HG02678 (cell line): ENCODE data around the gene INA.

Source experiments
- ATAC-seq: cut with Tn5 transposase; IDR thresholded peaks from one replicate; pipeline ENCODE4 v1.9.1; 2021; ENCODE audit warnings: mild to moderate bottlenecking, moderate library complexity; ENCODE audit not compliant: unreplicated experiment

The INA gene

DNA sequence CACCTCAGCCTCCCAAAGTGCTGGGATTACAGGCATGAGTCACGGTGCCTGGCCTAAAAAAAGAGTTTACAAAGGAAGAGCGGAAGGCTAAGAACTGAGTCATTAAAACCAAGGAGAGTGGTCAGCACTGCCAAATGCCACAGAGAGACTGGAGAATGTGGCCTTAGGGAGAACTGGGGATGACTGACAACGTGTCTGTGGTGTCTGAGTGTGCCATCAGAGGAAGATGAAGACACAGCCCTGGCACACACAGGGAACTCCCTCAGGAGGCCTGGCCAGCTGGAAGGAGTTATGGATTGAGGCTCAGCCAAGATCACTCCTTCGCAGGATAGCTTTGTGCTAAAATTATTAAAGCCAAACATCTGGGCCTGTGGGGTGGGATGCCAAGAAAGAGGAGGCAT, 3.9 kb upstream of the INA start:
- ATAC-seq, result no peak

DNA sequence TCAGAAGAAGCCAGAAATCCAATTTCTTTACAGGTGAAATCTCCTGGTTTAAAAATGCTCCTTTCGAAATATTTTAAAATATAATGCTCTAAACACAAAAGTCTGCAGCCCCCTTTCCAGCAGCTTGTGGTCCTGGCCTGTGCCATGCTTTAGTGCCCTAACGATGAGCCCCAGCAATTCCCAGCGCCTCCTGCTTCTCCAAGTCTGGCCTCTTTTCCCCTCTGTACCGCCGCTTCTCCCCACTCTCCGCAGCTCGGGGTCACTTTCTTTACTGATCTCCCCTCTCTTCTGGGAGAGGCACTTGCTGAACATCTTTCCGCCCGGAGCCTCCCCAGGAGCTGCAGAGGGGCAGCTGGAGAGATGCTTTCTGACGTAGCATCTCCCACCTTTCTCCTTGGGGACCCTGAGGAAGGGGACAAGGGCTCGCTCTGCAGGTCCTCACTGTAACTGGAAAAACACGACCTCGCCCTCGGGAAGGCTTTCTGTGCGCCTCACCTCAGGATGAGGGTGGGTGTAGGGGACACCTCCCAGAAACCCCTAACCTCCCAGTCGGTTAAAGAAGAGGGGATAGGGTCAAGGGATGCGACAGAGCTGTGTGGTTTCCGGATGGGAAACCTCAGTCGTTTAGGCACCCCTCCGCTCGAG, 565 bp upstream of the INA start:
- no peak for ATAC-seq

DNA sequence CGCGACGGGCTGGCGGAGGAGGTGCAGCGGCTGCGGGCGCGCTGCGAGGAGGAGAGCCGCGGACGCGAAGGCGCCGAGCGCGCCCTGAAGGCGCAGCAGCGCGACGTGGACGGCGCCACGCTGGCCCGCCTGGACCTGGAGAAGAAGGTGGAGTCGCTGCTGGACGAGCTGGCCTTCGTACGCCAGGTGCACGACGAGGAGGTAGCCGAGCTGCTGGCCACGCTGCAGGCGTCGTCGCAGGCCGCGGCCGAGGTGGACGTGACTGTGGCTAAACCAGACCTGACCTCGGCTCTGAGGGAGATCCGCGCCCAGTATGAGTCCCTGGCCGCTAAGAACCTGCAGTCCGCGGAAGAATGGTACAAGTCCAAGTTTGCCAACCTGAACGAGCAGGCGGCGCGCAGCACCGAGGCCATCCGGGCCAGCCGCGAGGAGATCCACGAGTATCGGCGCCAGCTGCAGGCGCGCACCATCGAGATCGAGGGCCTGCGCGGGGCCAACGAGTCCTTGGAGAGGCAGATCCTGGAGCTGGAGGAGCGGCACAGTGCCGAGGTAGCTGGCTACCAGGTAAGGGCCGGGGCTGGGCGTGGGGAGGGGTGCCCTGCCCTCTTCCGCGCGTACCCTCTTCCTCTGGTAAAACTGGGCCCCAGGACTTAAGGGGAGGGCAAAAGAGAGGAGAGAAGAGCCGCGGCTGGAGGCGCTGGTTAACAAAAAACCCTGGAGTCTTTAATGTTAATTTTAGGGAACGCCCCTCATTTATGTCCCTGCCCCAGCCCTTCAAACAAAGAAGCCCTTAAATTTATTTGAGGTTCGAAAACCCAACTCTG, 987 bp downstream of the INA start:
- ATAC-seq, result no peak

DNA sequence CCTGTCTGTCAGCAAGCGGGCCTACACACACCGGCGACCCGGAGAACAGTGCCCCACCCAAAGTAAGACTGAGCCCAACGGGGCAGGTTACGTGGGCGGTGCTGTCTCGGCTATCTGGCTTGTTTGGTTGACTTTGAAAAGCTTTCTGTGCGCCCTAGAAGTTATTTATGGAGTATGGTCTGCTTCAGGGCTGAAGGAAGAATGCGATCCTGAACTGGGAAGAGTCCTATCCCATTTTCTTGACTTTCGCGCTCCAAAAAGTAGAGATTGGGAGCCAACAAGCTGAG, 1.5 kb downstream of the INA start:
- no peak for ATAC-seq

DNA sequence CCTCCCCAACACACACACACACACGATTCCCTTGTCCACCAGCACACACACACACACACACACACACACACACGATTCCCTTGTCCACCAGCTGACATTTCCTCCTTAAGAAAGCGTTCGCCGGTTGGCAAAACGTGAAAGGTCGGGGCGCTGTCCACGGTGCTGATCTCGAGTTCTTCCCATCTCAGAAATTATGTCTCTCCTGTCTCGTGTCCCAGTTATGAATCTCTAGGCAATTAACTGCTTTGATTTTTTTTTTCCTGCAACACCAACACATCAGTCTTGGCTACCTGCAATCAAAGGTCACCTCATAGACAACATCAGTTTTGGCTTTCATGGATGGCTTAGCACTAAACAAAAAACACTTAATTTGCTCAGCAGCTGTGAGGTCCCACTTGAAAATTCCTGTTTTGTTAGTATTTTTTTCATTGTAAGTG, 1.9 kb downstream of the INA start:
- ATAC-seq, result no peak

DNA sequence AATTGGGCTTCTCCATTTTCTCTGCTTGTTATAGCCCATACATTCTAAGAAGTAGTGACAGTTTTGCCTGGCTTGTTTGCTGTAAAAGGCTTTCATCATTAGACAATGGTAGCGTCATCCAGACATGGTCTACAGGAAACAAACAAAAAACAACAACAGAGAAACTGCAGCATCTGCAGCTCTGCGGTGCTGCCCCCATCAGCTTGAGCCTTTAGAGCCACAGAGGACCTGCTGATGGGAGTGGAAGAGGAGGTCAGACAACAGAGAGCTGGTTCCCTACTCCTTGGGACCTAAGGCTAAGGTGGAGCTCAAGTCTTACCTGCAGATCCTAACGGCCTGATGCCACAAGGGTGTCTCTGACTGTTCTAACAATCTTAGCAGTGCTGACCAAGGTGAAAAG, 3.1 kb downstream of the INA start:
- no peak for ATAC-seq

DNA sequence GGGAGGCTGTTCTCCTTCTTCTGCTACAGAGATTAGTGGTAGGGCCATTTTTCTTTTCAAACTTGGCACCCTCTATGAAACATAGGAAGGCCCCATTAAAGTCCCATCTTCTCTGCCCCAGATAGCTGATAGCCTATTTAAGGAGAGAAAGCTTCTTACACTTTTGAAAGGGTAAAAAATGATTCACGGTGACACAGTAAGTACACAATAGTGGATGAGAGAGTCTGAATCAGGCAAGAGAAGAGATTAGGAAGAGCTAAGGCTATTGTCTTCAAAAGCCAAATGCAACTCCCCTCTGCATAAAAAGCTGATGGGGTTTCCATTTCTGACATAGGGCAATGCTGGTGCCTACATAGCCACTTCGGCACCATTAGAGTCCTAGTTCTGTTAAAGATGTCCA, 3.6 kb downstream of the INA start:
- no peak for ATAC-seq

DNA sequence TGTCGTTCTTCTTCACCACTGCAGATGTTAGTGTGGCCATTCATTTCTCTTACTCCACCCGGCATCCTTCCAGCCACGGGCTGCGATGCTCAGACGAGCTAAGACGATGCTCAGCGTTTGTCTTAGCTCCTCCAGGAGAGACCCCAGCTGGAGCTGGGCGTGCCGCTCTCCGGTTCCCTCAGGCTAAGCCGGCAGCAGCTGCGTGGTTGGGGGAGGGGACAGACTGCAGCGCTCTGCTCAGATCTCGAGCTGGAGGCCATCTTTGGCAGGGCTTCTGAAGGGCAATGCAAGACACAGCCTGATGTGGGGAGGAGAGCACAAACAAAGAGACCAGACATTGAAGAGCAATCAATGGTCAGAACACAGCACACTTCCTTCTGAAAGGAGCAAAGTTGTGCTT, 4.8 kb downstream of the INA start:
- ATAC-seq, result no peak

DNA sequence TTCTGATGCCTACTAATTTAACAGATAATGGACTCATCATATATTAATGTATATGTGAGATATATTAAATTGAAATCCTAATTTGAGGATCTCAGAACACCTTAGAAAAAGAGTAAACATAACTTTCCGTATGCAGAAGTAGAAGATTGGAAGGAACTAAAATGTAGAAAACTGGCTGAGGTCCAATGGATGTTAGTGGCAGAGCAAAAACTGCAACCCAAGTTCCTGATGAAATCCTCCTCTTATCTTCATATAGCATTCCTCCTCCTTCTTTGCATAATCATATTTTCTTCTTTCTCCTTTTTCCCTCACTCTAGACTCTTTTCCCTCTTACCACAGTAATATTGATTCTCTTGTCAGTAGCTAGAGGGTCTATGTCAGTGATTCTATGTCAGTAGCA, 6.0 kb downstream of the INA start:
- ATAC-seq, result no peak

DNA sequence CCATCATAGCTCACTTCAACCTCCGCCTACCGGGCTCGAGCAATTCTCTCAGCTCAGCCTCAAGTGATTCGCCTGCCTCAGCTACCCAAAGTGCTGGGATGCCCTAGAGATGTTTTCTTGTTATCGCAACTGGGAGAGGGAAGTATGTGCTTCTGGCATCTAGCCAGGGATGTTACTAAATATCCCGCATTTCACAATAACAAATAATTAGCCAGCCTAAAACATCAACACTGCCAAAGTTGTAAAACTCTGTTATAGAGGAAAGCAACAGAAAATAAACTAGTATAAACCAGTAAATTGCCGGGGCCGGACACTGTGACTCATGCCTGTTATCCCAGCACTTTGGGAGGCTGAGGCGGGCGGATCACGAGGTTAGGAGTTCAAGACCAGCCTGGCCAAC, 7.2 kb downstream of the INA start:
- no peak for ATAC-seq

DNA sequence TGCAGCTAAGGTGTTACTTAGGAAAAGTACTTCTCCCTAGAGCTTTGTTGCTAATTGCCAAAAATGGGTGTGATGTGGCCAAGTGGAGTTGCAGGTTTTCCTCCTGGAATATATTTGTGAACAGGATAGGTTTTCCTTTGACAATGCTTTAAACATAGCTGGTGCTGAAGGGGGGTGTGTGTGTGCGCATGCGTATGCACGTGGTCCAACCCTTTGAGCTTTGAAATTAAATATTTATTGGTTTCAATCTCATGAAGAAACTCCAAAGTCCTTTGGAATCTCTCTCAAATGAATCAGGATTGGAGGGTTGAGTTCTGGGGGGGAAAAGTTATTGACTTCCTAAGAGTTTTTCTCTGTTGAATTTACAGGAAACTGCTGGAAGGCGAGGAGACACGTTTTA, 11.1 kb downstream of the INA start:
- no peak for ATAC-seq

DNA sequence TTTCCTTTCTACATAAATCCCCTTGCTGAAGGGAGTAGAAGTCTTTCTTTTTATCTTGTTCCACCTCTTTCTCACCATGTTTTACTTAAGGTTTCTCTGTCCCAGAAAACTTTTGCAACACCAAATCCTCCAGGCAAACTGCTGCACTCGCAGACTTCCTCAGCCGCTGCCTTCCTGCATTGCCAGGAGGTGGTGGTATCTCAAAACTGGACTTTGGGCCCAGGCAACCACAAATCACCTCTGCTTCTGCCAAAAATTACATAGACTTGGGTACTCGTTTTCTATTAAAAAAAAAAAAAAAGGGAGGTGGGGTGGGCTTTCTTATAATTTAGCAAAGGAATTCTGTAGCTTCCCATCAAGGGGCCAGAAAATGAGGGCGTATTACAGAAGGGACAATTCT, 14.7 kb downstream of the INA start:
- no peak for ATAC-seq

DNA sequence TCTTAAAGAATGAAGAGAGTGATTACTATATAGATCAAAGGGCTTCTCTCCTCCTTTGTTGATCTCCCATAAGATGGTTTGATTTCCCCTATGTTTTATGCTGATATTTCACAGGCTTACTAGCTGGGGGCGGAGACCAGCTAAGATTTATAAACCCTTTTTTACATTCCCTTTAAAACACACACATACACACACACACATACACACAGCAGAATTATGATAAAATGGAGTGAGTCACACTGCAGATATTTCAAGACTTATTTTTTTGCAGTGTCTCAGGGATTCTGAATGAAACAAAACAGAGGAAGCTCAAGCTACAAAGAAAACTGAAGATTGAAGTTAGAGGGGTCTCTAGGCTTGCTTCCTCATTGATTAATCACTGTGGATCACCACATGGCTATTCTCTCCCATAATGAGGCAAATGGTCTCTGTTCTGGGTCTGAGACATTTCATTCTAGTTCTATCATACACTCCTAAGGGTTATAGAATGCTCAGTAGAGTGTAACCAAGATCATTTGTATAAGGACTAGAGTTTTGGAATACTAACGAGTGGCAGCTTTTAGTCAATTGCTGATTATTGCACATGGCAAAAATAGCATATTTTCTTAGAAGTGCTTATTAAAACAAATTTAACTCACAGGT, 18.6 kb downstream of the INA start:
- no peak for ATAC-seq

DNA sequence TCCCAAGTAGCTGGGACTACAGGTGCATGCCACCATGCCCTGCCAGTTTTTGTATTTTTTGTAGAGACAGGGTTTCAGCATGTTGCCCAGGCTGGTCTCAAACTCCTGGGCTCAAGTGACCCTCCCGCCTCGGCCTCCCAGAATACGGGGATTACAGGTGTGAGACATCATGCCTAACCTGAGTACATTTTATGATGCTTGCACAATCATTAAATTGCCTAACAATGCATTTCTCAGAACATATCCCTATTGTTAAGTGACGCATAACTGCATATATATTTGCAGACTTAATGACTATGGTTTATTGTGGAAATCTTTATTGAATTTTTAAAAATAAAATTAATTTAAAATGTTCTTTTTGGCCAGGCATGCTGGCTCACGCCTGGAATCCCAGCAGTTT, 30.7 kb downstream of the INA start:
- no peak for ATAC-seq

DNA sequence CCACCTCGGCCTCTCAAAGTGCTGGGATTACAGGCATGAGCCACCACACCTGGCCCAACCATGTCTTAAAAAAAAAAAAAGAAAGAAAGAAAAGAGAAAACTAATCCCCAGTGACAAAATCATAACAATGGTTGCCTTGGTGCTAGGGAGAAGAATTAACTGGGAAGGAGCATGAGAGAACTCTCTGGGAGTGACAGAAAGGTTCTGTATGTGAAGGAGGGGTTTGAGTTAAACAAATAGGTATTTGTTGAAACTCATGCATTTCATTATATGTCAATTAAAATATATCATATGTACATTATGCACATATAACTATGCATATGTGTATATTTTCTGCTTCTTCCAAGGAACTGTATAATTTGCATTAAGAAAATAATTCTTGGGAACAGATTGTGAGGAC, 33.3 kb downstream of the INA start:
- ATAC-seq, result no peak

DNA sequence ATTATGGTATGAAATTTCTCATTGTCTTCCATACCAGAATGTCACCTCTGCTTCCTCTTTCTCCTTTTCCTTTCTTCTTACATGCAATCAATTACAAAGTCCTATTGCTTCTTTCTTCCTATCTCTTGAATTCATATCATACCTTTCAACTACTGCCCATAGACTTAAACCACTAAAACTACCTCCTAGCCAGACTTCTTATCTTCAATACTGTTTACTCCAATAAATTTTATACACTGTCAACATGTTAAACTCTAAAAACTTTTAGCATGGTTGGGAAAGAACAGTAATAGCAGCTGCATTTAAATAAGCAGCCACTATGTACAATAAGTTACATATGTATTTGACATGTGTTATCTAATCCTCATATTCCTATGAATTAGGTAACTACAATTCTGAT, 39.1 kb downstream of the INA start:
- ATAC-seq, result no peak

DNA sequence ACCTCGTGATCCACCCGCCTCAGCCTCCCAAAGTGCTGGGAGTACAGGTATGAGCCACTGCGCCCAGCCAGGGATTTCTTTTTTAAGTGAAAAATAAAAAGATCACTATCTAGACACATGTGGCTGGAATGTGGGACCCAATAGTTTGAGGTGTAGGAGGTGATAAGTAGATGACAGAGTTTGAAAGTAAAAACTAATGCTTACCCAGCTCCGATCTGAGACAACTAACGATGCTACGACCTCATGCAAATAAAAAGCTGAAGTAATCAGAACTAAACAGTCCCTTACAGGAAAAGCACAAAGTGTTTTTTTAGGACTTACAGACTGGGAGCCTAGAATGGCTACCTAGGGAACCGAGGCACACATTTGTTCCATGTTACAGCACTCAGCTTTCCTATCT, 51.0 kb downstream of the INA start:
- no peak for ATAC-seq

DNA sequence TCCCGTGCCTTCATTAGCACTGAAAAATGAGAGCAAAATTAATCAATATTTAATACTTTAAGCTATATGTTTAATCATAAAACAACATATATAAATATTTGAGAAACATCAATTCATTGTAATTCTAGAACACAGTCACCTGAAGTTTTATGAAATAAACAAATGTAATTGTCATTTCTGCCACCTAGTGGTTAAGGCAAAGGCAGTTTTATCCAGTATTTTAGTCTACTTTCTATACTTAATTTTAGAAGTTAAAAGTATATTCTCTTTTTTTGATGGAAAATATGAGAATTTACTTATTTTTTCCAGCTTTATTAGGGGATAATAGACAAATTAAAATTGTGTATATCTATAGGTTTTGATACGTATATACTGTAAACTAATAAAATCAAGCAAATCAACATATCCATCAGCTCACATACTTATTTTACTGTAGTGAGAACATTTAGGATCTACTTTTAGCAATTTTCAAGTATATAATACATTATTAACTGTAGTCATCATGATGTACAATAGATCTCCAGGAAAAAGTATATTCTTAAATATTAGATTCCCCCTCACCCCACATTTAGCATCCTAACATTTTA, 57.1 kb downstream of the INA start:
- ATAC-seq, result no peak

DNA sequence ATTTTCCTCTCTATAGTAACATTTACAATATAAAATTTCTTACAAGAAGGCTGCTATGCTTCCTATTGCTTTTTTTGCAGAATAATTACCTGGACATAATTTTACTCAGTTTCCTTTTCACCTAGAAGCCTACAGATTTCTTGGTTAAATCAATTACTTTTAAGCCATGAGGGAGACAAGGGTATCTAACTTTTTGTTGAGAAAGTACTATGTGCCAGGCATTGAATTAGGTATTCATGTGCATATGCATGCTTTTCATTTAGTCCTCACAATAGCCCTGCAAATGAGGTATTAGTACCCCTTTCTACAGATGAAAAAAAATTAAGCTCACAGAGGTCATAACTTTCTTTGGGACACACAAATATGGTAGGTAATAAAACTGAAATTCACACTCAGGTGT, 57.6 kb downstream of the INA start:
- ATAC-seq, result no peak

DNA sequence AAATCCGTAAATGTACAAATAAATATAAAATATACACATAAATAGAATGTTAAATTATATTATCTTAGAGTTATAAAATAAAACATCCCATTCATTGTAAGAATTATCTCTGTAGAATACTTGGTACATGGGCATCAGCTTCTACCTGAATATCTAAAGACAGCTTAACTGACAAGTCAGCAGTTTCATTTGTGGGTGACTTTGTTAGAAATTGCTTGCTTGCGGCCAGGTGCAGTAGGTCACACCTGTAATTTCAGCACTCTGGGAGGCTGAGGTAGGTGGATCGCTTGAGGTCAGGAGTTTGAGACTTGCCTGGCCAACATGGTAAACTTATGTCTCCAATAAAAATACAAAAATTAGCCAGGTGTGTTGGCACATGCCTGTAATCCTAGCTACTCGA, 59.4 kb downstream of the INA start:
- no peak for ATAC-seq
